Measurements from ENCODE around the gene LAMA3.

The LAMA3 gene

DNA sequence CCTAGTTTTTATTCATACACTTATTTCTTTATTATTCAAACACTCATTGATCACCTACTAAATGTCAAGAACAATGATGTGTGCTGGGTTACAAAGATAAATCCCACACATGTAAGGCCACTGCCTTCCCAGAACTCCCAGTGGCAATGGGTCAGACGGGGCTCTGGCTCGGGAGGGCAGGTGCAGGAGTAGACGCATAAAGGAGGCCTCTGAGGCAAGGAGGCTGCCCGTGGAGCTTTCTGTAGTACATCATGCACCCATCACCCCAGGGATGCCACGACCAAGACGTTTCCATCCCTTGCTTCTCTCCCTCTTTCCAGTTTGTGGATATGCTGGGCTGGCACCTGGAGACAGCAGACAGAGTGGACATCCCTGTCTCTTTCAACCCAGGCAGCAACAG is 172.1 kb downstream of the LAMA3 start:
- no peak overlapping the region for H3K4me3 ChIP-seq (ENCODE audit: low read length)
- no peak for DNase-seq (ENCODE audit: low read depth)
- TF ChIP-seq, protein P1, sequence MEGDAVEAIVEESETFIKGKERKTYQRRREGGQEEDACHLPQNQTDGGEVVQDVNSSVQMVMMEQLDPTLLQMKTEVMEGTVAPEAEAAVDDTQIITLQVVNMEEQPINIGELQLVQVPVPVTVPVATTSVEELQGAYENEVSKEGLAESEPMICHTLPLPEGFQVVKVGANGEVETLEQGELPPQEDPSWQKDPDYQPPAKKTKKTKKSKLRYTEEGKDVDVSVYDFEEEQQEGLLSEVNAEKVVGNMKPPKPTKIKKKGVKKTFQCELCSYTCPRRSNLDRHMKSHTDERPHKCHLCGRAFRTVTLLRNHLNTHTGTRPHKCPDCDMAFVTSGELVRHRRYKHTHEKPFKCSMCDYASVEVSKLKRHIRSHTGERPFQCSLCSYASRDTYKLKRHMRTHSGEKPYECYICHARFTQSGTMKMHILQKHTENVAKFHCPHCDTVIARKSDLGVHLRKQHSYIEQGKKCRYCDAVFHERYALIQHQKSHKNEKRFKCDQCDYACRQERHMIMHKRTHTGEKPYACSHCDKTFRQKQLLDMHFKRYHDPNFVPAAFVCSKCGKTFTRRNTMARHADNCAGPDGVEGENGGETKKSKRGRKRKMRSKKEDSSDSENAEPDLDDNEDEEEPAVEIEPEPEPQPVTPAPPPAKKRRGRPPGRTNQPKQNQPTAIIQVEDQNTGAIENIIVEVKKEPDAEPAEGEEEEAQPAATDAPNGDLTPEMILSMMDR (conservative IDR thresholded peaks at IDR 0.05; ENCODE audit: low read depth, low read length), result no peak

DNA sequence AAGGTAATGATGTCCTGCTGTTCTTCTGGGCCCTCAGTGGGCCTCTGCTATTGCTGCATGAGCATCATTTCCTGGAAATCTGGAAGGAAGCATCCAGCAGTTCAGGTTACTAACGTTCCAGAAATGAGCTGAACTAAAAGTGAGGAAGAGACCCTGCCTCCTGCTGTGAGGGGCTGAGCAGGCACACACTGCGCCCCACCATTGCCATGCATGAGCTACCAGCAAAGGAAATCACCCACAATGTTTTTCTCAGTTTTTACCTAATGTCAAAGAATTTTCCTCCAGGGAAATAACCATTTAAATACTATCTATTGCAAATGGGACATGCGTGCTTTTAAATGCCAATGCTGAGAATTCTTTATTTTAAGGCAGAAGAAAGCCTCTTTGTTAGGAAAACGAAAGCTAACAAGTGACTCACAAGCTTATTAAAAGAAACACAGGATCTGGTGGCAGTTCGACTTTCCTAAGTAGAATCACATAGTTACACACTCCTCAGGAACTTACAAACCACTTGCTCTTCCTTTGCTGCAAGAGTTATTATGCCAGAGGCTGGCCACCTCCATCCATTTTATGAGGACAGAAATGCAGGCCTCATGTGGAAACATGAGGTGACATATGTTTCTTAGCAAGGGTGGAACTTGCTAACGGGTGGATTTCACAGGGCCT is 172.7 kb downstream of the LAMA3 start:
- peak; percentile 92 for DNase-seq (ENCODE audit: low read depth)
- TF ChIP-seq, protein P1 (conservative IDR thresholded peaks at IDR 0.05; ENCODE audit: low read depth, low read length), result no peak
- no peak overlapping the region for H3K4me3 ChIP-seq (ENCODE audit: low read length)

DNA sequence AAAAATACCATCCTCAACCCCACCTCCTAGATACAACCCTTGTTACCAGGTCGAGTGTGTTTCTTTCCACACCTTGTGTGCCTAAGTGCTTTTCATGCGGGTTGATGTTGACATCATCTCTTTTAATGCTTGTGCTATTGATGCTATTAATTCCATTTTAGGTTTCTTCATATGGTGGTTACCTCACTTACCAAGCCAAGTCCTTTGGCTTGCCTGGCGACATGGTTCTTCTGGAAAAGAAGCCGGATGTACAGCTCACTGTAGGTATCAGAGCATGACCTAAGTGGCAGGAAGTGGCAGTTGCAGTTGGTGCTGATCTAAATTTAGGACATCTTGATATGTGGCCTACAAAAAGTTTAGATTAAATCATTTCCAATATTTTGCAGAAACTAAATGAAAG is 175.4 kb downstream of the LAMA3 start:
- TF ChIP-seq, protein P1 (conservative IDR thresholded peaks at IDR 0.05; ENCODE audit: low read depth, low read length), result no peak
- DNase-seq (ENCODE audit: low read depth), result no peak
- H3K4me3 ChIP-seq (ENCODE audit: low read length), result no peak overlapping the region

DNA sequence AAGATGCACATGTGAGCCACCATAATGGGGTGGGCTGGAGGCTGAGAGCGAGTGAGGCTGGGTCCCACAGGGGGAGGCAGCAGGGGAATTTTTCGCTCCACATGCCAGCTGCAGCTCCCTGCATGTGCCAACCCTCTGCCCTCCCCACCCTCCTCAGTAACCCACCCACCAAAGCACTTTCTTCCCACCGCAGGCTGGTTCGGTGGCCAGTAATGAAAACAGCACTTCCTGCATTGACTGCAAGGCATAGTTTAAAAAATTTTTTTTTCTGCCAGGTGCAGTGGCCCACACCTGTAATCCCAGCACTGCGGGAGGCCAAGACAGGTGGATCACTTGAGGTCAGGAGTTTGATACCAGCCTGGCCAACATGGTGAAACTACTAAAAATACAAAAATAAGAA is 177.8 kb downstream of the LAMA3 start:
- TF ChIP-seq, protein P1 (conservative IDR thresholded peaks at IDR 0.05; ENCODE audit: low read depth, low read length), result no peak
- no peak for DNase-seq (ENCODE audit: low read depth)

DNA sequence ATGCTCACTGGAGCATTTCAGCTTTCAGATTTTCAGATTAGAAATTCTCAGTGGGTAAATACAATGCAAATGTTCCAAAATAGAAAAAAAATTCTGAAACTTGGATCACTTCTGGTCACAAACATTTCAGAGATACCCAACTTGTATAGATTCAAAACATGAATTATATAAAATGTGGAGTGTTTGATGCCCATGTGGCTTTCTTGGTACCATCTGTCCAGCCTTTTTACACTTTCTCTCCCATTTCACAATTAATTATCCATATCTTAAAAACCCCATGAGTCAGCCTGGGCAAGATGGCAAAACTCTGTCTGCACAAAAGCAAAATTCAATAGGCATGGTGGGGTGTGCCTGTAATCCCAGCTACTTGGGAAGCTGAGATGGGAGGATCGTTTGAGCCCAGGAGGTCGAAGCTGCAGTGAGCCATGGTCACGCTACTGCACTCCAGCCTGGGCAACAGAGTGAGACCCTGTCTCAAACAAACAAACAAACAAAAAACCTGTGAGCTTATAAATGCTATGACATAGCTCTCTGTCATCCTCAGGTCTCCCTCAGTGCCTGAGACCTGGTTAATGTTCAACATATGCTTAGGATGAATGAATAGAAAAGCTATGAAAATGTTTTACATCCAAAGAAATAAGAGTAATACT is 179.0 kb downstream of the LAMA3 start:
- TF ChIP-seq, protein P1 (conservative IDR thresholded peaks at IDR 0.05; ENCODE audit: low read depth, low read length), result no peak

More for the DNA sequence above, 177.8 kb downstream of the LAMA3 start:
- no peak overlapping the region for H3K4me3 ChIP-seq (ENCODE audit: low read length)

DNA sequence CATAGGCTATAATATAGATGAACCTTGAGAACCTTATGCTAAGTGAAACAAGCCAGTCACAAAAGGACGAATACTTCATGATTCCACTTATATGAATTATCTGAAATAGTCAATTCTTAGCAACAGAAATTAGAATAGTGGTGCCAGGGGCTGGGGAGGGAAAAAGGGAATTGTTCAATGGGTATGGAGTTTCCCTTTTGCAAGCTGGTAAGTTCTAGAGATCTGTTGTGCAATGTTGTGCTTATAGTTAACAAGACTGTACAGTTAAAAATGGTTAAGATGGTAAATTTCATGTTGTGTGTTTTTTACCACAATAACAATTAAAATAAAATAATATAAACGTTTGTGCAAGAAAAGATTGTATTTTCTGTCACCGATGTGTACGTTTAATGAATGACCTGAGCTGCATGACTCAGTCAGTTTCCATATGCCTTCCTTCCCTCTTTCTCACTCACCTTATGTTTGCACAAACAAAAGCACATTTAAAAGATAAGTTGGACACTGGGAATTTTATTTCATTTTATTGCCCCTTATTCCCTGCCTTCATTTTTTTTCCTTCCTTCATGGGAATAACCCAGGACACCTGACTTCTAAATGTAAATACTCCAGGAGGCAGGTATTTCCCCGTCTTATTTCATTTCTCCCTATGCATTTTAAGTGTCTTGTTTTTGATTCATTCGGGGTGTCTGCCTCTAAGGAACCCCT is 181.6 kb downstream of the LAMA3 start:
- DNase-seq (ENCODE audit: low read depth), result no peak
- TF ChIP-seq, protein P1 (conservative IDR thresholded peaks at IDR 0.05; ENCODE audit: low read depth, low read length), result no peak
- no peak overlapping the region for H3K4me3 ChIP-seq (ENCODE audit: low read length)

More for the DNA sequence above, 179.0 kb downstream of the LAMA3 start:
- DNase-seq (ENCODE audit: low read depth), result no peak
- no peak overlapping the region for H3K4me3 ChIP-seq (ENCODE audit: low read length)

Data from retinal pigment epithelial cell (primary cell).